ENCODE measurements around the gene CSTF1. TPM values are rescaled to one million over a fixed set of nuclear protein-coding genes. Genes with fewer than 3 reads are reported as not detected.

The CSTF1 gene
- total and polyA plus RNA-seq, 4 donors = 11.9 to 20.2 (median 16.0) TPM

DNA sequence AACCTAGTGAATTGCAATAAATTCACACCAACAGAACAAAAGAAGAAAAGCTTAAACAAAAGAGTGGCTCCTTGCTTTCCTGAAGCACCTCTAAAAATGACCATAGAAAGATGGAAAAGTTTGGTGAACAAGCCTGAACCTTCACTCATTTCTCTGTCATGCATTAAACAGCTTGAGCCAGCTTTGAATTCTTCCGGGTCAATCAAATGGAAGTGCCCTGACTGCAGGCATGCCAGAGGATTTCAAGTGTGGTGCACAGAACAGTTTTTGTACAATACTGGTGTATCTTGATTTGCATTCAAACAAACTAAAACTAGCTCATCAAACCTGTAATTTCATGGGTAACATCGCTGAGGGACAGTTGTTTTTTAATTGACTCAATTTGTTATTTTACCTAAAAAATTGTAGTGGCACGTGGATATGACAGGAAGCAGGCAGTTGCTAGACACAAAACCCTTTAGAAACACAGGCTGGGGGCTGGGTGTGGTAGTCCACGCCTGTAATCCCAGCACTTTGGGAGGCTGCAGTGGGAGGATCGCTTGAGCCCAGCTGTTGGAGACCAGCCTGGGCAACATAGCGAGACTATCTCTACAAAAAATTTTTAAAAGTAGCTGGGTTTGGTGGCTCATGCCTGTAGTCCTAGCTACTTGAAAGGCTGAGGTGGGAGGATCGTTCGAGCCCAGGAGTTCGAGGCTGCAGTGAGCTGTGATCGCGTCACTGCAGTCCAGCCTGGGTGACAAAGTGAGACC lies 28.7 kb downstream of the CSTF1 start:
- Histone ChIP-seq H3K4me3 (ENCODE audit: low read depth in 1 of 3, low read length in 3 of 3) (no peak overlapping the region), H3K27me3 (ENCODE audit: control insufficient read depth in 4 of 4, insufficient read depth in 4 of 4, low read length in 3 of 4) (no peaks in the 10 kb centered on the region), H3K4me1 (ENCODE audit: control insufficient read depth in 4 of 4, insufficient read depth in 4 of 4, low read length in 3 of 4) (peaks cover 0 to 3% (median 1%) of the 10 kb centered on the region in 4 donors), H3K9ac (ENCODE audit: low read depth in 1 of 2, low read length in 2 of 2) (no peak overlapping the region), H3K36me3 (ENCODE audit: control insufficient read depth in 4 of 4, insufficient read depth in 3 of 4, low read depth in 1 of 4, low read length in 3 of 4) (no peaks in the 10 kb centered on the region), H3K9me3 (ENCODE audit: control insufficient read depth in 4 of 4, low read length in 3 of 4) (no peaks in the 10 kb centered on the region), H3K27ac (ENCODE audit: low read depth in 1 of 2, low read length in 2 of 2) (no peak overlapping the region)
- no peak for TF ChIP-seq FOXA1 (IDR thresholded peaks at IDR 0.05)
- no peak for TF ChIP-seq SP1 (IDR thresholded peaks at IDR 0.05)
- TF ChIP-seq, protein P1, sequence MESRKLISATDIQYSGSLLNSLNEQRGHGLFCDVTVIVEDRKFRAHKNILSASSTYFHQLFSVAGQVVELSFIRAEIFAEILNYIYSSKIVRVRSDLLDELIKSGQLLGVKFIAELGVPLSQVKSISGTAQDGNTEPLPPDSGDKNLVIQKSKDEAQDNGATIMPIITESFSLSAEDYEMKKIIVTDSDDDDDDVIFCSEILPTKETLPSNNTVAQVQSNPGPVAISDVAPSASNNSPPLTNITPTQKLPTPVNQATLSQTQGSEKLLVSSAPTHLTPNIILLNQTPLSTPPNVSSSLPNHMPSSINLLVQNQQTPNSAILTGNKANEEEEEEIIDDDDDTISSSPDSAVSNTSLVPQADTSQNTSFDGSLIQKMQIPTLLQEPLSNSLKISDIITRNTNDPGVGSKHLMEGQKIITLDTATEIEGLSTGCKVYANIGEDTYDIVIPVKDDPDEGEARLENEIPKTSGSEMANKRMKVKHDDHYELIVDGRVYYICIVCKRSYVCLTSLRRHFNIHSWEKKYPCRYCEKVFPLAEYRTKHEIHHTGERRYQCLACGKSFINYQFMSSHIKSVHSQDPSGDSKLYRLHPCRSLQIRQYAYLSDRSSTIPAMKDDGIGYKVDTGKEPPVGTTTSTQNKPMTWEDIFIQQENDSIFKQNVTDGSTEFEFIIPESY (IDR thresholded peaks at IDR 0.05) = no peak
- TF ChIP-seq JUND (IDR thresholded peaks at IDR 0.05) = no peak
- no peak for TF ChIP-seq ATF3 (IDR thresholded peaks at IDR 0.05)
- TF ChIP-seq, protein P2, sequence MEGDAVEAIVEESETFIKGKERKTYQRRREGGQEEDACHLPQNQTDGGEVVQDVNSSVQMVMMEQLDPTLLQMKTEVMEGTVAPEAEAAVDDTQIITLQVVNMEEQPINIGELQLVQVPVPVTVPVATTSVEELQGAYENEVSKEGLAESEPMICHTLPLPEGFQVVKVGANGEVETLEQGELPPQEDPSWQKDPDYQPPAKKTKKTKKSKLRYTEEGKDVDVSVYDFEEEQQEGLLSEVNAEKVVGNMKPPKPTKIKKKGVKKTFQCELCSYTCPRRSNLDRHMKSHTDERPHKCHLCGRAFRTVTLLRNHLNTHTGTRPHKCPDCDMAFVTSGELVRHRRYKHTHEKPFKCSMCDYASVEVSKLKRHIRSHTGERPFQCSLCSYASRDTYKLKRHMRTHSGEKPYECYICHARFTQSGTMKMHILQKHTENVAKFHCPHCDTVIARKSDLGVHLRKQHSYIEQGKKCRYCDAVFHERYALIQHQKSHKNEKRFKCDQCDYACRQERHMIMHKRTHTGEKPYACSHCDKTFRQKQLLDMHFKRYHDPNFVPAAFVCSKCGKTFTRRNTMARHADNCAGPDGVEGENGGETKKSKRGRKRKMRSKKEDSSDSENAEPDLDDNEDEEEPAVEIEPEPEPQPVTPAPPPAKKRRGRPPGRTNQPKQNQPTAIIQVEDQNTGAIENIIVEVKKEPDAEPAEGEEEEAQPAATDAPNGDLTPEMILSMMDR (IDR thresholded peaks at IDR 0.05; ENCODE audit: low read depth, low read length, missing input control) = no peak
- TF ChIP-seq RXRA (IDR thresholded peaks at IDR 0.05) = no peak
- TF ChIP-seq RAD21 (IDR thresholded peaks at IDR 0.05) = no peak
- no peak for TF ChIP-seq HNF4A (conservative IDR thresholded peaks at IDR 0.05)
- DNase-seq (ENCODE audit: low spot score) = no peak
- WGBS = 85% methylated on average over 11 of the region's 11 CpGs

DNA sequence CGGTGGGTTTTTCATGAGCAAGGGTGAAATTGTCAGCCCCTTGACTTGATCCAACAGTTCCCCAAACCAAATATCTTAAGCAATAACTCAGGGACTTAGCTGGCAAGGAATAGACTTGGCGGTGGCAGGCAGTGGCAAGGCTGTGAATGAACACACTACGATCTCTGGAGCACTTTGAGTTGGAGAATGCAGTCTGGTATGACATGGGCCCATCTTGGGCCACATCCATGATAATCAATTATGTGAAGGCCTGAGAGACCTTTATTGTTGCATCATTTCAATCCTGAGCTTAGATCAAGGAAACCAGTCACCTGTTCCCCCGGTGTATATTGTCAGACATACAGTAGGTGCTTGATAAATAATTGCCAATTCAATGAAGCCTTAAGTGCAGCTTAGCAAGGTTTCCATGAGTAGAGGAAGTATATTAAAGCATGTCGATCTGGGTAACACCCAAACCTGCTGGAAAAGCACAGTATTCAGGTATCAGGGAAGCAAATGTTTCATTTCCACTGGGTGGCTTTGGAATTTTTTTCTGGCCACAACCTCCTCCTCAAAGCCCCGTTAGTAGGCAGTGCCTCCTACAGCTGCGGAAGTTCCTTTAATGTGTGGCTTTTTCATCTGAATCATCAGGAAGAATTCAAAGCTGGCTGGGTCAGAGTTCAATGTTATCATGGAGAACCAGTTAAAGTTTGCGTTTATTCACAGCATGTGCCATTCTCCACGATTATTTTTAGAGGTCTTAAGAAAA lies 29.8 kb downstream of the CSTF1 start:
- H3K9ac ChIP-seq (ENCODE audit: low read depth in 1 of 2, low read length in 2 of 2) = no peak overlapping the region
- no peak overlapping the region for H3K27ac ChIP-seq (ENCODE audit: low read depth in 1 of 2, low read length in 2 of 2)
- peaks cover 0 to 3% (median 1%) of the 10 kb centered on the region in 4 donors for H3K4me1 ChIP-seq (ENCODE audit: control insufficient read depth in 4 of 4, insufficient read depth in 4 of 4, low read length in 3 of 4)

More for the DNA sequence above, 29.8 kb downstream of the CSTF1 start:
- no peak for TF ChIP-seq GABPA (IDR thresholded peaks at IDR 0.05 in 1 of 2, conservative IDR thresholded peaks at IDR 0.05 in 1 of 2)
- TF ChIP-seq EGR1 (IDR thresholded peaks at IDR 0.05; ENCODE audit: low read depth in 2 of 2) = no peak
- no peak for TF ChIP-seq NR2F2 (IDR thresholded peaks at IDR 0.05)
- TF ChIP-seq, protein P1 (IDR thresholded peaks at IDR 0.05) = no peak
- TF ChIP-seq HNF4G (IDR thresholded peaks at IDR 0.05) = no peak
- TF ChIP-seq RAD21 (IDR thresholded peaks at IDR 0.05) = no peak
- TF ChIP-seq, protein P2 (IDR thresholded peaks at IDR 0.05; ENCODE audit: low read depth, low read length, missing input control) = no peak
- no peak for TF ChIP-seq HNF4A (conservative IDR thresholded peaks at IDR 0.05)
- TF ChIP-seq, protein P3, sequence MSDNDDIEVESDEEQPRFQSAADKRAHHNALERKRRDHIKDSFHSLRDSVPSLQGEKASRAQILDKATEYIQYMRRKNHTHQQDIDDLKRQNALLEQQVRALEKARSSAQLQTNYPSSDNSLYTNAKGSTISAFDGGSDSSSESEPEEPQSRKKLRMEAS (IDR thresholded peaks at IDR 0.05) = no peak
- no peak for TF ChIP-seq ATF3 (IDR thresholded peaks at IDR 0.05)
- TF ChIP-seq JUND (IDR thresholded peaks at IDR 0.05) = no peak
- TF ChIP-seq FOXA1 (IDR thresholded peaks at IDR 0.05) = no peak
- no peak for TF ChIP-seq RXRA (IDR thresholded peaks at IDR 0.05)
- TF ChIP-seq SP1 (IDR thresholded peaks at IDR 0.05) = no peak
- TF ChIP-seq TAF1 (conservative IDR thresholded peaks at IDR 0.05) = no peak
- Histone ChIP-seq H3K4me3 (ENCODE audit: low read depth in 1 of 3, low read length in 3 of 3) (no peak overlapping the region), H3K36me3 (ENCODE audit: control insufficient read depth in 4 of 4, insufficient read depth in 3 of 4, low read depth in 1 of 4, low read length in 3 of 4) (no peaks in the 10 kb centered on the region), H3K27me3 (ENCODE audit: control insufficient read depth in 4 of 4, insufficient read depth in 4 of 4, low read length in 3 of 4) (no peaks in the 10 kb centered on the region), H3K9me3 (ENCODE audit: control insufficient read depth in 4 of 4, low read length in 3 of 4) (no peaks in the 10 kb centered on the region)
- WGBS = 72% methylated on average over 9 of the region's 9 CpGs
- no peak for DNase-seq (ENCODE audit: low spot score)

Data from liver (tissue), 9 donors.